Heart left ventricle (tissue), 13 donors: ENCODE data around the gene YWHAQ.

ENCODE experiments used
- CTCF ChIP-seq, 12 donors: fragments of 200-600 bp; sonication (generic) in 4 of 12; IDR thresholded peaks; one replicate each; pipeline versions ENCODE4 v1.5.0 to v1.8.0; 2018 to 2022; ENCODE audit warnings: antibody characterized with exemption in 12 of 12, mild to moderate bottlenecking in 5 of 12
- POLR2A ChIP-seq, 2 donors: fragments of 450-650 bp; IDR thresholded peaks; one replicate each; pipeline ENCODE4 v1.6.1; 2017; ENCODE audit warnings: antibody characterized with exemption in 2 of 2, mild to moderate bottlenecking in 2 of 2, moderate library complexity in 2 of 2
- donor health status: ischemic (EF 13 %, LVEDD 7.1; RV severe dilation, severe dysfunction).
- donor health status: DM: no; HTN: yes; CAD: no.
- donor health status: DM: no; HTN: no; CAD: no.
- donor health status: ischemic (EF 25% LVEDD 6.9; RV normal size, moderate dysfunction).
- donor health status: ischemic (EF 25% LVEDD 5.7; RV mildly dilated, moderate dysfunction).
- donor health status: ischemic (EF 35%, LVEDD 5.7; RV mildly dilated, moderate dysfunction).
- donor health status: nonischemic (EF 11% LVEDD 7.7; RV severe dilation, severe dysfunction).
- donor health status: DM: yes; HTN: yes; CAD: no.
- donor health status: PGD.
- donor health status: ischemic (EF 29% LVEDD 5.4; RV normal size, mild dysfunction).
- donor health status: nonischemic (EF 23%, LVEDD 6.1; RV moderate dilation, normal function).

- TF ChIP-seq CTCF (IDR thresholded peaks at IDR 0.05) (no peak), POLR2A (IDR thresholded peaks at IDR 0.05) (no peak)
Observed at GRCh38 chr2:9596621-9597311, 34.0 kb downstream of the YWHAQ start.
